HepG2 (cell line): Measurements from ENCODE around the gene MBD5. TPM values are rescaled to one million over a fixed set of nuclear protein-coding genes. Genes with fewer than 3 reads are reported as not detected.

Source experiments
- ATAC-seq: fragments of 200-7000 bp; cut with Tn5 transposase; 3 replicates; pipeline ENCODE4 v1.9.1; 2020; ENCODE audit warnings: mild to moderate bottlenecking, moderate library complexity
- BruUV-seq: library from RNA; stranded (reverse); fragments of 400-500 nt; replicated peaks from 2 replicates; lab custom pipeline; 2021; lab: Mats Ljungman, UMichigan
- CTCF ChIA-PET: fragments of 300-600 bp; formaldehyde crosslinking; extraction: SDS; loops from one replicate; lab custom pipeline; 2021; ENCODE audit warnings: low total read pairs, inconsistent platforms, low intra/inter-chr PET ratio; lab: Yijun Ruan, JAX
- POLR2A ChIA-PET: fragments of 350-600 bp; sonication (Branson Sonifier 250); formaldehyde crosslinking; loops from one replicate; lab custom pipeline; 2020; ENCODE audit warnings: antibody characterized with exemption, inconsistent platforms; lab: Yijun Ruan, JAX
- DNase-seq: peaks from one replicate; pipeline ENCODE4 v3.0.0-alpha.2; 2015; ENCODE audit warnings: low spot score
- FAIRE-seq: peaks from 3 replicates; lab custom pipeline; 2011; peaks lifted over from hg19 to GRCh38; lab: Jason Lieb, UNC
- H2AFZ ChIP-seq: one replicate; pipeline ENCODE4 v1.6.1; 2011; ENCODE audit warnings: low read length, inconsistent platforms
- H3K27ac ChIP-seq: fragments of 300-600 bp; 3 replicates; pipeline ENCODE4 v1.8.0; 2011; ENCODE audit warnings: mixed run types, mild to moderate bottlenecking, mixed read lengths, low read length, inconsistent platforms; ENCODE audit not compliant: insufficient read depth; ENCODE audit errors: extremely low read length
- H3K27me3 ChIP-seq, 2 experiments: fragments of 200-600 bp in 1 of 2; 2 replicates in 1 of 2; 3 replicates in 1 of 2; pipeline versions ENCODE4 v1.6.0 to v1.8.0; 2011; ENCODE audit warnings: low read length in 2 of 2, mild to moderate bottlenecking in 2 of 2, moderate library complexity in 2 of 2, inconsistent platforms in 1 of 2; ENCODE audit not compliant: insufficient read depth in 2 of 2, control insufficient read depth in 1 of 2
- H3K36me3 ChIP-seq, 2 experiments: fragments of 200-600 bp in 1 of 2; replicated peaks in 1 of 2; 2 replicates in 1 of 2; 3 replicates in 1 of 2; pipeline versions ENCODE4 v1.5.1 to v1.8.0; 2011; ENCODE audit warnings: low read length in 2 of 2, inconsistent platforms in 1 of 2; ENCODE audit not compliant: insufficient read depth in 2 of 2, control insufficient read depth in 1 of 2
- H3K4me1 ChIP-seq: 2 replicates; pipeline ENCODE4 v1.5.1; 2012; ENCODE audit warnings: low read length, inconsistent platforms; ENCODE audit not compliant: insufficient read depth
- H3K4me2 ChIP-seq: 2 replicates; pipeline ENCODE4 v1.6.0; 2011; ENCODE audit warnings: low read depth, low read length, inconsistent platforms
- H3K4me3 ChIP-seq, 3 experiments: fragments of 200-600 bp in 1 of 3; sonication (generic), shearing (Covaris generic) in 1 of 3; replicated peaks in 1 of 3; 2 replicates each; pipeline ENCODE4 v1.5.1; 2011 to 2016; ENCODE audit warnings: low read length in 3 of 3, inconsistent platforms in 2 of 3, low read depth in 2 of 3, mild to moderate bottlenecking in 2 of 3, control low read depth in 1 of 3, mixed read lengths in 1 of 3; ENCODE audit not compliant: insufficient read depth in 1 of 3
- H3K79me2 ChIP-seq: one replicate; pipeline ENCODE4 v1.6.1; 2011; ENCODE audit warnings: low read length, inconsistent platforms; ENCODE audit not compliant: insufficient read depth
- H3K9ac ChIP-seq: 2 replicates; pipeline ENCODE4 v1.6.0; 2011; ENCODE audit warnings: mild to moderate bottlenecking, low read depth, low read length, inconsistent platforms; ENCODE audit not compliant: insufficient read depth
- H3K9me3 ChIP-seq: 2 replicates; pipeline ENCODE4 v1.5.1; 2012; ENCODE audit warnings: mild to moderate bottlenecking, low read length
- H4K20me1 ChIP-seq: 2 replicates; pipeline ENCODE4 v1.6.0; 2011; ENCODE audit warnings: inconsistent platforms, mild to moderate bottlenecking, low read length, moderate library complexity; ENCODE audit not compliant: insufficient read depth
- BRD4 ChIP-seq: sonication (generic); formaldehyde crosslinking; IDR thresholded peaks from 2 replicates; pipeline ENCODE4 v1.4.0; 2020; ENCODE audit warnings: missing genetic modification reagents
- DNMT3B ChIP-seq: conservative IDR thresholded peaks from 2 replicates; pipeline ENCODE4 v1.6.1; 2016; ENCODE audit warnings: missing biosample characterization, control low read depth
- EHMT2 ChIP-seq: fragments of 200-600 bp; sonication (generic); IDR thresholded peaks from 2 replicates; pipeline ENCODE4 v1.7.0; 2017; ENCODE audit warnings: antibody characterized with exemption, low read depth, low read length, borderline replicate concordance
- GPN1 ChIP-seq: sonication (generic); formaldehyde crosslinking; IDR thresholded peaks from 2 replicates; pipeline ENCODE4 v1.5.1; 2020; ENCODE audit warnings: missing genetic modification reagents, borderline replicate concordance
- HDAC6 ChIP-seq: fragments of 200-600 bp; sonication (generic); IDR thresholded peaks from 2 replicates; pipeline ENCODE4 v1.7.0; 2017; ENCODE audit warnings: mild to moderate bottlenecking, antibody characterized with exemption, low read length, low read depth
- IRX3 ChIP-seq: sonication (generic); formaldehyde crosslinking; IDR thresholded peaks from 2 replicates; pipeline ENCODE4 v1.8.1; 2023; ENCODE audit warnings: mild to moderate bottlenecking, low read depth, missing genetic modification reagents, borderline replicate concordance
- KDM5A ChIP-seq: fragments of 200-600 bp; sonication (generic); IDR thresholded peaks from 2 replicates; pipeline ENCODE4 v1.7.0; 2018; ENCODE audit warnings: antibody characterized with exemption, mild to moderate bottlenecking, low read length, borderline replicate concordance
- MAZ ChIP-seq, 2 experiments: sonication (generic) in 1 of 2; formaldehyde crosslinking in 1 of 2; IDR thresholded peaks; 2 replicates each; pipeline versions ENCODE4 v1.5.0 to v1.6.1; 2012 to 2020; ENCODE audit warnings: low read depth in 2 of 2, mild to moderate bottlenecking in 2 of 2, borderline replicate concordance in 1 of 2, improper control_type of control experiment in 1 of 2, low read length in 1 of 2, missing genetic modification reagents in 1 of 2, moderate library complexity in 1 of 2
- MED1 ChIP-seq: sonication (generic); formaldehyde crosslinking; IDR thresholded peaks from 2 replicates; pipeline ENCODE4 v1.4.0; 2020; ENCODE audit warnings: missing genetic modification reagents
- MTF2 ChIP-seq: sonication (generic); formaldehyde crosslinking; IDR thresholded peaks from 2 replicates; pipeline ENCODE4 v1.5.0; 2020; ENCODE audit warnings: missing genetic modification reagents, borderline replicate concordance
- ZFP82 ChIP-seq: sonication (generic); formaldehyde crosslinking; IDR thresholded peaks from 2 replicates; pipeline ENCODE4 v1.5.1; 2020; ENCODE audit warnings: mild to moderate bottlenecking, missing genetic modification reagents, borderline replicate concordance
- ZFP90 ChIP-seq: sonication (generic); formaldehyde crosslinking; IDR thresholded peaks from 2 replicates; pipeline ENCODE4 v1.8.0; 2022; ENCODE audit warnings: missing genetic modification reagents, mild to moderate bottlenecking, inconsistent platforms, borderline replicate concordance
- ZMYM3 ChIP-seq: sonication (generic); formaldehyde crosslinking; IDR thresholded peaks from 2 replicates; pipeline ENCODE4 v1.5.1; 2020; ENCODE audit warnings: mild to moderate bottlenecking, missing genetic modification reagents
- ZNF34 ChIP-seq: sonication (generic); formaldehyde crosslinking; IDR thresholded peaks from 2 replicates; pipeline ENCODE4 v1.4.0; 2020; ENCODE audit warnings: mild to moderate bottlenecking, missing genetic modification reagents, borderline replicate concordance
- ZNF432 ChIP-seq: sonication (generic); formaldehyde crosslinking; IDR thresholded peaks from 2 replicates; pipeline ENCODE4 v1.5.0; 2020; ENCODE audit warnings: missing genetic modification reagents, mild to moderate bottlenecking, borderline replicate concordance
- ZSCAN30 ChIP-seq: sonication (generic); formaldehyde crosslinking; IDR thresholded peaks from 2 replicates; pipeline ENCODE4 v1.5.0; 2020; ENCODE audit warnings: mild to moderate bottlenecking, missing genetic modification reagents
- WGBS: methylation state at CpG from one replicate; pipeline ENCODE4 v1.1.6; 2017; ENCODE audit warnings: low lambda C conversion rate; 5-methylcytosine and 5-hydroxymethylcytosine counted together
- in situ Hi-C: cut with HindIII; loops from 2 replicates; pipeline ENCODE4 v1.10.0; 2017; ENCODE audit warnings: low pct_unique_long_range_greater_than_20kb; ENCODE audit not compliant: extremely low pct_ligation_motif_present
- intact Hi-C: fragments of 100-400 bp; cut with micrococcal nuclease; formaldehyde crosslinking; loops from one replicate; pipeline ENCODE4 v1.10.0; 2022; ENCODE audit not compliant: unreplicated experiment
- polyA plus RNA-seq, 8 experiments: library from polyadenylated mRNA; depleted of rRNA in 3 of 8; stranded (reverse) in 7 of 8; unstranded in 1 of 8; fragments of >200 nt; fragmentation: Illumina TruSeq in 4 of 8; extraction: Trizol in 4 of 8; gene quantifications; 2 replicates each; pipeline versions ENCODE4 v1.2.1 to v1.2.3, GENCODE V29; 2011 to 2016; ENCODE audit warnings: low read depth in 4 of 8, missing spikeins in 1 of 8, mixed read lengths in 1 of 8; ENCODE audit not compliant: insufficient read depth in 1 of 8
- total RNA-seq, 5 experiments: library from RNA; depleted of rRNA; stranded (reverse); fragments of >200 nt; fragmentation: Illumina TruSeq; extraction: Trizol; gene quantifications; 2 replicates each; pipeline ENCODE4 v1.2.3, GENCODE V29; 2016; ENCODE audit warnings: low read depth in 1 of 5
- TF ChIP-seq, protein P1 (sequence below): IDR thresholded peaks from 2 replicates; pipeline ENCODE4 v1.6.1; 2016; ENCODE audit warnings: missing compliant biosample characterization, missing genetic modification reagents, borderline replicate concordance
- TF ChIP-seq, protein P2 (sequence below): sonication (generic); formaldehyde crosslinking; IDR thresholded peaks from 2 replicates; pipeline ENCODE4 v1.4.0; 2020; ENCODE audit warnings: mild to moderate bottlenecking, missing genetic modification reagents
- TF ChIP-seq, protein P3 (sequence below): sonication (generic); formaldehyde crosslinking; IDR thresholded peaks from 2 replicates; pipeline ENCODE4 v1.8.0; 2022; ENCODE audit warnings: mild to moderate bottlenecking, missing genetic modification reagents, moderate library complexity
- TF ChIP-seq, protein P4 (sequence below): sonication (generic); formaldehyde crosslinking; IDR thresholded peaks from 2 replicates; pipeline ENCODE4 v1.4.0; 2020; ENCODE audit warnings: missing genetic modification reagents, mild to moderate bottlenecking, borderline replicate concordance

The MBD5 gene
- total and polyA plus RNA-seq, 2 of the 13 experiments (the other 11 are each of a cell fraction or from before 2014, with no cell fraction given): 13.5 to 26.4 TPM

DNA sequence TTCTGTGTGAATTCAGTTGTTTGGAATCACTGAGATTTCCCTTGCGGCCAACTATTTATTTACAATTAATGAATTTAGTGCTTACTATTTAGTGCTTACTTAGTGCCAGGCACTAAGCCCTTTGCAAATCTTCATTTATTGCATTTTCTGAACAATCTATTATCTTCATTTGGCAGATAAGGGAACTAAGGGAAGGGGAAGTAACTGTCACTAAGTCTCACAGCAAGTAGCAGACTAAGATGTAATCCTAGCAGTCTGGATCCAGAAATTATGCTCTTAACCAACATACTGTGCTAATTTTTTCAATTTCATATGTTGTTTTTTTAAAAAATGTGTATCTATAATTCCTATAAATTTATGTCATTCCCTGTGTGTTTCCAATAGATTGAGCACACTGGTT is 409.2 kb downstream of the MBD5 start:
- POLR2A ChIA-PET: no interaction called here

More for the DNA sequence above, 409.2 kb downstream of the MBD5 start:
- Histone ChIP-seq H4K20me1 (no peaks in the 10 kb centered on the region), H3K4me2 (no peak overlapping the region), H3K36me3 (no peaks in the 10 kb centered on the region), H3K9ac (no peak overlapping the region), H3K27me3 (no peaks in the 10 kb centered on the region), H3K27ac (no peak overlapping the region), H3K4me1 (no peaks in the 10 kb centered on the region), H3K79me2 (no peaks in the 10 kb centered on the region), H3K4me3 (no peak overlapping the region), H3K9me3 (no peaks in the 10 kb centered on the region), H2AFZ (no peak overlapping the region)
- CTCF ChIA-PET: no interaction called here
- intact Hi-C loops (no loop called here), in situ Hi-C loops (no loop called here)
- FAIRE-seq (no peak), ATAC-seq (no peak), DNase-seq (no peak)
- no TSS peak for BruUV-seq
- TF ChIP-seq MAZ (IDR thresholded peaks at IDR 0.05; ENCODE audit: borderline replicate concordance, low read depth, low read length): no peak
- no peak for TF ChIP-seq MAZ (CRISPR knock-in tag; IDR thresholded peaks at IDR 0.05; ENCODE audit: low read depth)
- no peak for TF ChIP-seq MED1 (CRISPR knock-in tag)
- TF ChIP-seq EHMT2: no peak
- TF ChIP-seq, protein P1, sequence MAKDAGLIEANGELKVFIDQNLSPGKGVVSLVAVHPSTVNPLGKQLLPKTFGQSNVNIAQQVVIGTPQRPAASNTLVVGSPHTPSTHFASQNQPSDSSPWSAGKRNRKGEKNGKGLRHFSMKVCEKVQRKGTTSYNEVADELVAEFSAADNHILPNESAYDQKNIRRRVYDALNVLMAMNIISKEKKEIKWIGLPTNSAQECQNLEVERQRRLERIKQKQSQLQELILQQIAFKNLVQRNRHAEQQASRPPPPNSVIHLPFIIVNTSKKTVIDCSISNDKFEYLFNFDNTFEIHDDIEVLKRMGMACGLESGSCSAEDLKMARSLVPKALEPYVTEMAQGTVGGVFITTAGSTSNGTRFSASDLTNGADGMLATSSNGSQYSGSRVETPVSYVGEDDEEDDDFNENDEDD (CRISPR knock-in tag): no peak
- TF ChIP-seq ZFP90: no peak
- no peak for TF ChIP-seq ZMYM3 (CRISPR knock-in tag)
- no peak for TF ChIP-seq BRD4 (CRISPR knock-in tag)
- TF ChIP-seq HDAC6: no peak
- TF ChIP-seq, protein P2, sequence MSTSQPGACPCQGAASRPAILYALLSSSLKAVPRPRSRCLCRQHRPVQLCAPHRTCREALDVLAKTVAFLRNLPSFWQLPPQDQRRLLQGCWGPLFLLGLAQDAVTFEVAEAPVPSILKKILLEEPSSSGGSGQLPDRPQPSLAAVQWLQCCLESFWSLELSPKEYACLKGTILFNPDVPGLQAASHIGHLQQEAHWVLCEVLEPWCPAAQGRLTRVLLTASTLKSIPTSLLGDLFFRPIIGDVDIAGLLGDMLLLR (CRISPR knock-in tag): no peak
- no peak for TF ChIP-seq ZSCAN30 (CRISPR knock-in tag)
- TF ChIP-seq GPN1 (CRISPR knock-in tag): no peak
- TF ChIP-seq ZNF432 (CRISPR knock-in tag): no peak
- no peak for TF ChIP-seq DNMT3B (CRISPR knock-in tag)
- no peak for TF ChIP-seq KDM5A
- TF ChIP-seq, protein P3, sequence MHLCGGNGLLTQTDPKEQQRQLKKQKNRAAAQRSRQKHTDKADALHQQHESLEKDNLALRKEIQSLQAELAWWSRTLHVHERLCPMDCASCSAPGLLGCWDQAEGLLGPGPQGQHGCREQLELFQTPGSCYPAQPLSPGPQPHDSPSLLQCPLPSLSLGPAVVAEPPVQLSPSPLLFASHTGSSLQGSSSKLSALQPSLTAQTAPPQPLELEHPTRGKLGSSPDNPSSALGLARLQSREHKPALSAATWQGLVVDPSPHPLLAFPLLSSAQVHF (CRISPR knock-in tag): no peak
- TF ChIP-seq ZNF34 (CRISPR knock-in tag): no peak
- no peak for TF ChIP-seq IRX3 (CRISPR knock-in tag)
- no peak for TF ChIP-seq ZFP82 (CRISPR knock-in tag)
- TF ChIP-seq, protein P4, sequence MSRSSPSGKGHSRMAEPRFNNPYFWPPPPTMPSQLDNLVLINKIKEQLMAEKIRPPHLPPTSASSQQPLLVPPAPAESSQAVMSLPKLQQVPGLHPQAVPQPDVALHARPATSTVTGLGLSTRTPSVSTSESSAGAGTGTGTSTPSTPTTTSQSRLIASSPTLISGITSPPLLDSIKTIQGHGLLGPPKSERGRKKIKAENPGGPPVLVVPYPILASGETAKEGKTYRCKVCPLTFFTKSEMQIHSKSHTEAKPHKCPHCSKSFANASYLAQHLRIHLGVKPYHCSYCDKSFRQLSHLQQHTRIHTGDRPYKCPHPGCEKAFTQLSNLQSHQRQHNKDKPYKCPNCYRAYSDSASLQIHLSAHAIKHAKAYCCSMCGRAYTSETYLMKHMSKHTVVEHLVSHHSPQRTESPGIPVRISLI (CRISPR knock-in tag): no peak
- TF ChIP-seq MTF2 (CRISPR knock-in tag): no peak
- 100% methylated on average over 1 of the region's 1 CpG for WGBS
